Stromal cell of bone marrow (primary cell): ENCODE data around the gene CRIP2.

Experiments used
- DNase-seq: peaks from one replicate; pipeline ENCODE4 v3.0.0-alpha.2; 2012; ENCODE audit warnings: low read depth

Gene CRIP2

DNA sequence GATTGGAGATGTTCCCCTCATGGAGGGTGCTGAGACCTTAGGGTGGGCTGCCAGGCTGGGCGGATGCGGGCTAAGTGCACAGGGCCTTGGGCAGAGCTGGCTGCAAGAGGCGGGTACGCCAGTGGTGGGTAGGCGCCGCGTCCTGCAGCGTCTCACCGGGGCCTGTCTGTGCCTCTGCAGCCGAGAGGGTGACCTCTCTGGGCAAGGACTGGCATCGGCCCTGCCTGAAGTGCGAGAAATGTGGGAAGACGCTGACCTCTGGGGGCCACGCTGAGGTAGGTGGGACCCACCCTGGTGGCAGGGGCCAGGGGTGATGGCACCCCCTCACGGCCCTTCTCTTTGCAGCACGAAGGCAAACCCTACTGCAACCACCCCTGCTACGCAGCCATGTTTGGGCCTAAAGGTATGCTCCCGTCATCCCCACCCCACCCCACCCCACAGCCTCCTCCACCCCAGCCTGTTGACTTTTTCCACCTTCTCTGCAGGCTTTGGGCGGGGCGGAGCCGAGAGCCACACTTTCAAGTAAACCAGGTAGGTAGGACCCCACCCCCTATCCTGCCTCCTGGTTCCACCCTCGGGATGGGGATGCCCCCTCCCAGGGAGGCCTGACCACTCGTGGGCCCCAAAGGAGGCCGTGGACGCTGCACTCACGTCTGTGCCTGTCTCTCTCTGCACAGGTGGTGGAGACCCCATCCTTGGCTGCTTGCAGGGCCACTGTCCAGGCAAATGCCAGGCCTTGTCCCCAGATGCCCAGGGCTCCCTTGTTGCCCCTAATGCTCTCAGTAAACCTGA, 13.6 kb downstream of the CRIP2 start:
- DNase-seq: no peak

DNA sequence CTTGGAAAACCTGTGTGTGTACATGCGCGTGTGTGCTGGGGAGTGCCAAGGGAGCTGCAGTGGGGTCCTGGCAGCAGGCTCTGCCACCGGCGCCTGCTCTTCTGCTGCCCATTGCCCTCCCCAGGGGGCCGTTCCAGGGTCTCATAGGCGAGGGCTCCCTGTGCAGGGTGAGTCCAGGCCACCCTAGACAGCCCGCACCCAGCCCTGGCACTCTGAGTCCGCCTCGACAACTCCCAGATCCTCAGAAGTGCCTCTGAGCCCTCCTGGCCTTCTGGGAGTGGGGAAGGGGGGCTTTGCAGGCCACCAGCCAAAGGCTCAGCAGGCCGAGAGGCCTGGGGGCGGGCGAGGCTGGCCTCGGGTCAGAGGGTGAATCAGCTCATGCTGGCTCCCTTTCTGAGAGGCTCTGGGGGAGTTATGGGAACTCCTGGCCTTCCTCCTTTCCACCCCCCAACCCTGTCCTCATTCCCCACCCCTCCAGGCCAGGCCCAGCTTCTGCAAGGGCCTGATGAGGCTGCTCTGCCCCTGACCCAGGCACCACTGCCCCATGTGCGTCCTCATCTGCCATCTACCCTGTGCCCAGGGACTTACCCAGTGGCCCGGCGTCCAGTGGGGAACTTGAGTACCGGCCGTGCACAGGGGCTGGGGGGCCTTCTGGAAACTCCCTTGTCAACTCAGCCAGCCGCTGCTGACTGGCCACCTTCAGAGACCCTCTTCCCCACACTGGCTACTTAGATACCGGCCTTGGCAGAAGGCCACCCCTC, 14.3 kb downstream of the CRIP2 start:
- DNase-seq: no peak

DNA sequence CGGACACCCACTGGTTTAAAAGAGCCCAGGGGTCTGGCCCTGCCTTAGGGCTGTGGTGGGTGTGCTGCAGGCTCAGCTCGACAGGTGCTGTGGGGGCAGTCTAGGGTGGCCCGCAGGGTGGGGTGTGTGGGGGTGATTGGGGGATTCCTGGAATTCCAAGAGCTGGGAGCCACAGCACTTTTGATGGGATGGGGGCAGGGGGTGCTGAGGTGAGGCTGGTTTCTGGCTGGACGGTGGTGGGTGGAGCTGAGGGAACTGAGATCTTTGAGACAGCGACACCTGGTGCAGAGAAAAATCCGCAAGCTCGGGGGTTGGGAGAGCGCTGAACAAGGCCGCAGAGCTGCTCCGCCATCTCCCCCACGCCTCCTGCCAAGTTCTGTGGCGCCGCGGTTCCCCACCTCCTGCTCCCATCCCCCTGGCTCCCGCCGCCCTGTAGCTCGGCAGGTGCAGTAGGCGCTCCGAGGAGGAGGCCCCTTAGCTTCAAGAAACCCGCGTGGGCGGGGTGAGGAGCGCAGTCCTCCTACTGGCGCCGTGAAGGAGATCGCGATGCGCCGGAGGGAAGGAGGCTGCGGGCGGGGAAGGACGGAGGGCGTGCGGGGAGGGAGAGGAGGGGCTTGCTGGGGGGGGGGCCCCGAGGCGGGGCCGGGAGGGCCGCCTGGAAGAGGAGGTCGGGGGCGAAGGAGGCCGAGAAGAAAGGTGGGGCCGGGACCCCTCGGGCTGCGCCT, 15.1 kb downstream of the CRIP2 start:
- DNase-seq: no peak

GRCh38 chr14:105490267-105490571, 15.6 kb downstream of the CRIP2 start:
- no peak for DNase-seq

DNA sequence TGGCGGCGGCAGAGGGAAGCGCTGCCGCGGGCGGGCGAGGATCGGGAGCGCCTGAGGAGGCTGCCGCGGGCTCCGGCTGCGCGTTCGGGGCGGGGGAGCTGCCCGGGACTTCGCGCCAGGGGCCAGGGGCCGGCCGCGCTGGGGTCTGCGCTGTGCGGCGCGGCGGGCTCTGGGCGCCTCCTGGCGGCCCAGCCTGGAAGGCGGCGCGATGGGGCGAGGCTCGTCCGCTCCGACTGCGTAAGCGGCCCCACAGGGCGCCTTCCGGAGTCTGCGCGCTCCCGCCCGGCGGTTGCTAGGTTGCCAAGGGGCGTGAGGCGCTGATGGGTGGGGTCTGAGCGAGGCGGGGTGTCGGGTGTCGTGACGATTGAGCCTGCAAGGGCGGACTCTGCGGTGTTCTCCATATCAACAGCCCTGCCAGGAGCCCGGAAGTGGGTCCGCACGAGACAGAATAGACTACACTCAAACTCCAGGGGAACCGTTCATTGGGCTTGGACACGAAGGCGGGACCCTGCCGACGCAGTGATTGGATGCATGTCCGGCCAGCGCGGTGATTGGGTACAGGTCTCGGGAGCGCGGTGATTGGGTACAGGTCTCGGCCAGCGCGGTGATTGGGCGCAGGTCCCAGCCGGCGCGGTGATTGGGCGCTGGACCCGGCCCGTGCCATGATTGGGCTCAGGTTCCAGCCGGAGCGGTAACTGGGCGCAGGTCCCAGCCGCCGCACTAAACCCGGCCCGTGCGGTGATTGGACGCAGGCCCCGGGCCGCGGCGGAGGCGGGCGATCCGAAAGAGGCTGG, 16.1 kb downstream of the CRIP2 start, which contains the start of gene TEDC1:
Gene TEDC1, plus strand, starts transcription at position 675 of the 794 bp plus-strand sequence. CDS start 130 bp downstream, outside the sequence.
- DNase-seq: peak; percentile 100

GRCh38 chr14:105491366-105491973, 16.8 kb downstream of the CRIP2 start:
- no peak for DNase-seq

GRCh38 chr14:105492031-105492970, 17.7 kb downstream of the CRIP2 start:
- no peak for DNase-seq

GRCh38 chr14:105492971-105493871, 18.6 kb downstream of the CRIP2 start:
- DNase-seq: no peak

DNA sequence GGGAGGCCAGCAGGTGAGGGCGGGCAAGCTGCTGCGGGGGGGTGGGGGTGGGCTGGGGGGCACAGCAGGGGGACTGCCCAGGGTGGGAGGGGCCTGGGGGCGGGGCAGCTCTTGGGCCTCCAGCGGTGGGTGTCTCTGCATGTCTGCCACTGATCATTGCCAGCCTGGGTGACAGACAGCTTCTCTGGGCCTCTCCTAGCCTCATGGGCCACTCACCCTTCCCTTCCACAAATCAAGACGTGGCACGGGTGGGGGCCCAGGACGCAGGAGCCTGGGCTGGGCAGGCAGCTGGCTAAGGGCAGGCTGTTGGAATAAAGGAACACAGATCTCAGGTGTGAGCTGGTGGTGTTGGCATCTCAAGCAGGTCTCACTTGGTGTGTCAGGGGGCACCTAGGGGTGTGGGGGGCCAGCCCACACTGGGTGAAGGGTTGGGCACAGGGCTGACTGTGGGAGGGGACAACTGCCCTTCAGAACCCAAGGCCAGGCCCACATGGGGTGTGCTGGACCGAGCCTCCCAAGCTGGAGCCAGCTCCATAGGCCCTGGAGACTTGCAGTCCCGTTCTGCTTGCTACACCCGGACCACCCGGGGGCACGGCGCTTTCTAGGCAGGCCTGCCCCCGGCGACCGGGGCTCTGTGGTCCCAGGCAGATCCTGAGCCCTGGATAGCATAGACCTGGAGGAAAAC, 19.4 kb downstream of the CRIP2 start:
- DNase-seq: no peak

- DNase-seq: no peak
These were observed 19.9 kb downstream of the CRIP2 start for GRCh38 chr14:105494606-105494929.

GRCh38 chr14:105495101-105495989, 20.7 kb downstream of the CRIP2 start:
- DNase-seq: no peak

DNA sequence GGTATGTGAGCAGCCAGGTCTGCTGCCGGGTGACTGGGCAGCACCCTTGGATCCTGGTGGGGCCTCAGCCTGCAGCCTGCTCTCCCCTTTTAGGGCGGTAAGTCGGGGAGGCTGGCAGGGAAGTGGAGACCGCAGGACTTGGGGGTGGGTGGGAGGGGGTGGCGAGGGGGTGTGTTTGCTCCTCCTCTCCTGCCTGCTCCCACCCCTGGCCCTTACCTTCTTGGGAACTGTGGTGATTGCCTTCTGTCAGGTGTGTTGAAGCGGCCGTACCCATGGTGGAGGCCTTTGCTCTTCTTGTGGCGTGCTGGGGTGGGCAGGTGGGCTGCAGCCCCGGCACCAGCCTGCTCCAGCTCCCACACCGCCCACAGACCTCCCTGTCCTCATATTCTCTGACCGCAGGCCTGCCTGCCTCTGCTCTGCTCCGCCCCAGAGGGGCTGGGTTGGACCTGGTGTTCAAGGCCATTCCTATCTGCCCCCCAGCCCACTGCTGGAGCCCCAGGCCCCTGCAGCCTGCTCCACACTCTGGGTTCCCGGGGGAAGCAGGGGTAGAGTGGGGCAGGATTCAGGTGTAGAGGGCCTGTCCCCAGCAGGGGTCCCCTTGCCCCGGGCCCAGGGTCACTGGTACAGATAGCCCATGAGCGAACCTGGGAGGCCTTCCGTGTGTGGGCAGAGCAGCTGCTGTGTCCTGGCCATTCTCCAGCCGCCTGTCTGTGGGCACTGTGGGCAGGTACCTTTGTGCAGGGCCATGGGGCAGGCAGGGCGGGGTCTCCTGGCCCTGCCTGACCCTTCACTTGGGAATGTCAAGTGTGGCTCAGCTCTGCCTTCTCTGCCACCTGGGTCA, 21.6 kb downstream of the CRIP2 start:
- DNase-seq: no peak

DNA sequence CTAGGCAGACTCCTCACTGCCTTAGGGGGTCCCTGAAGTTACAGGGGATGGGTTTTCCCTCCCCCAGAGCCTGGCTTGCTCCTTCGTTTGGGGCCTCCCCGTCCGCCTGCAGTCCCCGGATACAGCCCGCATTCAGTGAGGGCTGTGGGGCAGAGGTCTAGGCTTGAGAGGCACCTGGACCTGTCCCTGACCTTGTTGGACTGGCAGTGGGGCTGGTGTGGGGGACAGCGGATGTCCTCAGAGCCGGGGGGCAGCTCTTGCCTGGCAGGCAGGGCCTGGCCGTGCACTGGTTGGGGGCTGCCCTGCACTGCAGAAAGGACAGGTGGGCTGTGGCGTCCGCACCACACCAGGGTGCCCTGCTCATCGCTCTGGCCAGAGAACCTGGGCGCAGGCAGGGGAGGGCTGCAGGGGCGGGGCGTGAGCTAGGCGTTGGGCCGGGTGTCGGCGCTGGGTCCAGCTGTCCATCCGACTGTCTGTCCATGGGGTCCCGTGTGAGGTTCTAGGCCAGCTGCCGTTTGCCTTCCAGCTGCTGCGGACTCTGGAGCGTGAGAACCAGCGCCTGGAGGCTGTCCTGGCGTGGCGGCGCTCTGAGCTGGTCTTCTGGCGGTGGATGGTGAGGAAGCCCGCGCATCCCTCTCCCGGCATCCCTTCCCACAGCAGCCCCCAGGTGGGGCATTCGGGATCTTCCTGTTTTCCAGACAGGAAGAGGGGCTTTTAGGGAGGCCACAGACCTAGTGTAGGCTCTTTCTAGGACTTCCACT, 22.4 kb downstream of the CRIP2 start:
- DNase-seq: no peak

- no peak for DNase-seq
These were observed 23.2 kb downstream of the CRIP2 start for GRCh38 chr14:105497671-105498429.
